Heart left ventricle (tissue), 16 donors: Measurements from ENCODE around the gene TBL1X. TPM values are rescaled to one million over a fixed set of nuclear protein-coding genes. Genes with fewer than 3 reads are reported as not detected.

Experiments used
- ATAC-seq, 4 donors: fragments of 200-7000 bp; cut with Tn5 transposase; one replicate each; pipeline ENCODE4 v1.9.1; 2020 to 2022; ENCODE audit warnings: moderate library complexity in 4 of 4, mild to moderate bottlenecking in 3 of 4, moderate number of reproducible peaks in 1 of 4
- DNase-seq, 5 donors: peaks; one replicate each; pipeline ENCODE4 v3.0.0-alpha.2; 2020
- H3K27ac ChIP-seq, 12 donors: fragments of 200-600 bp; sonication (generic) in 4 of 12; one replicate each; pipeline versions ENCODE4 v1.5.0 to v1.8.0; 2016 to 2022; ENCODE audit warnings: mild to moderate bottlenecking in 2 of 12
- H3K27me3 ChIP-seq, 9 donors: fragments of 200-600 bp; sonication (generic) in 2 of 9; one replicate each; pipeline versions ENCODE4 v1.5.1 to v1.8.0; 2016 to 2022; ENCODE audit warnings: mild to moderate bottlenecking in 3 of 9
- H3K36me3 ChIP-seq, 9 donors: fragments of 200-600 bp; sonication (generic) in 2 of 9; one replicate each; pipeline versions ENCODE4 v1.5.0 to v1.8.0; 2018 to 2022; ENCODE audit warnings: mild to moderate bottlenecking in 2 of 9
- H3K4me1 ChIP-seq, 12 donors: fragments of 200-600 bp; sonication (generic) in 4 of 12; one replicate each; pipeline versions ENCODE4 v1.5.0 to v1.8.0; 2016 to 2022; ENCODE audit warnings: mild to moderate bottlenecking in 3 of 12
- H3K4me3 ChIP-seq, 12 donors: fragments of 200-600 bp; sonication (generic) in 4 of 12; one replicate each; pipeline versions ENCODE4 v1.5.0 to v1.8.0; 2017 to 2022; ENCODE audit warnings: mild to moderate bottlenecking in 9 of 12, moderate library complexity in 4 of 12
- H3K9me3 ChIP-seq, 12 donors: fragments of 200-600 bp; sonication (generic) in 4 of 12; one replicate each; pipeline versions ENCODE4 v1.5.0 to v1.8.0; 2016 to 2022; ENCODE audit warnings: mild to moderate bottlenecking in 1 of 12
- CTCF ChIP-seq, 12 donors: fragments of 200-600 bp; sonication (generic) in 4 of 12; IDR thresholded peaks; one replicate each; pipeline versions ENCODE4 v1.5.0 to v1.8.0; 2018 to 2022; ENCODE audit warnings: antibody characterized with exemption in 12 of 12, mild to moderate bottlenecking in 5 of 12
- POLR2A ChIP-seq, 2 donors: fragments of 450-650 bp; IDR thresholded peaks; one replicate each; pipeline ENCODE4 v1.6.1; 2017; ENCODE audit warnings: antibody characterized with exemption in 2 of 2, mild to moderate bottlenecking in 2 of 2, moderate library complexity in 2 of 2
- WGBS, 4 donors: extraction: QIAGEN DNeasy Blood & Tissue Kit in 2 of 4; methylation state at CpG; one replicate each; pipeline versions ENCODE4 v1.1.5 to v1.1.7; 2013 to 2018; 5-methylcytosine and 5-hydroxymethylcytosine counted together
- intact Hi-C, 10 donors: fragments of 100-400 bp; cut with DNase I; formaldehyde crosslinking; loops; one replicate each; pipeline versions ENCODE4 v1.11.1 to v1.14.2; 2022
- polyA plus RNA-seq, 2 donors: library from polyadenylated mRNA; stranded (reverse); fragments of 200-250 nt; gene quantifications; one replicate each; pipeline ENCODE4 v1.2.3, GENCODE V29; 2013
- total RNA-seq, 9 donors: library from RNA; depleted of rRNA in 2 of 9; stranded (reverse); fragments of >200 nt in 2 of 9; fragmentation: NEBNext Ultra II Directional in 3 of 9; extraction: Animal tissue kit (Norgen Biotek cat#: 25700) in 3 of 9; gene quantifications; one replicate each; pipeline versions ENCODE4 v1.1.0 to v1.2.4, GENCODE V29; 2016 to 2023
- donor health status: ischemic (EF 13 %, LVEDD 7.1; RV severe dilation, severe dysfunction).
- donor health status: healthy with polysubstance abuse.
- donor health status: DM: no; HTN: yes; CAD: no.
- donor health status: DM: no; HTN: no; CAD: no.
- donor health status: ischemic (EF 25% LVEDD 6.9; RV normal size, moderate dysfunction).
- donor health status: ischemic (EF 25% LVEDD 5.7; RV mildly dilated, moderate dysfunction).
- donor health status: healthy.
- donor health status: DM: yes; HTN: yes; CAD: no.
- donor health status: ischemic (EF 35%, LVEDD 5.7; RV mildly dilated, moderate dysfunction).
- donor health status: nonischemic (EF 11% LVEDD 7.7; RV severe dilation, severe dysfunction).
- donor health status: DM: yes; HTN: yes; CAD: no.
- donor health status: PGD.
- donor health status: ischemic (EF 29% LVEDD 5.4; RV normal size, mild dysfunction).
- donor health status: nonischemic (EF 23%, LVEDD 6.1; RV moderate dilation, normal function).

Gene TBL1X
- total and polyA plus RNA-seq, 11 donors: 2.4 to 30.7 (median 9.7) TPM

- peaks cover 0 to 15% (median 4%) of the 10 kb centered on the region in 12 donors for H3K4me1 ChIP-seq
- no peaks in the 10 kb centered on the region for H3K36me3 ChIP-seq
- H3K9me3 ChIP-seq: no peaks in the 10 kb centered on the region
- peaks cover 0 to 16% (median 0%) of the 10 kb centered on the region in 9 donors for H3K27me3 ChIP-seq
- H3K27ac ChIP-seq: no peak overlapping the region
- 64 to 88% (median 78%) methylated on average over 4 of the region's 4 CpGs for WGBS, 4 donors
- ATAC-seq (no peak), DNase-seq (no peak)
- intact Hi-C loops: loop anchor here in 2 of 10 donors (5.0 to 10.0 kb wide), 2 partner anchors 54 to 62 kb away; partner anchors contain the start of gene TBL1X (in 1 of the 2)
- no peak overlapping the region for H3K4me3 ChIP-seq
- TF ChIP-seq CTCF (IDR thresholded peaks at IDR 0.05) (no peak), POLR2A (IDR thresholded peaks at IDR 0.05) (no peak)
Measured at GRCh38 chrX:9529223-9529622, 64.4 kb downstream of the TBL1X start.

- H3K4me1 ChIP-seq: peaks cover 0 to 24% (median 10%) of the 10 kb centered on the region in 12 donors
- 0 to 2% (median 1%) methylated on average over 9 of the region's 9 CpGs for WGBS, 4 donors
- H3K4me3 ChIP-seq: no peak overlapping the region
- intact Hi-C loops: no loop called here
- TF ChIP-seq CTCF (IDR thresholded peaks at IDR 0.05) (no peak), POLR2A (IDR thresholded peaks at IDR 0.05) (no peak)
- peaks cover 0 to 8% (median 0%) of the 10 kb centered on the region in 9 donors for H3K27me3 ChIP-seq
- no peaks in the 10 kb centered on the region for H3K9me3 ChIP-seq
- H3K27ac ChIP-seq: no peak overlapping the region
- peak; percentile 70 to 87 (median 77) for DNase-seq
- ATAC-seq: peak; percentile 91 to 94 (median 92)
- H3K36me3 ChIP-seq: no peaks in the 10 kb centered on the region
Measured at GRCh38 chrX:9530848-9531274, 66.0 kb downstream of the TBL1X start.

GRCh38 chrX:9532349-9532748, 67.5 kb downstream of the TBL1X start:
- Histone ChIP-seq H3K27ac (no peak overlapping the region), H3K9me3 (no peaks in the 10 kb centered on the region), H3K36me3 (no peaks in the 10 kb centered on the region), H3K4me3 (no peak overlapping the region), H3K27me3 (peaks cover 0 to 5% (median 0%) of the 10 kb centered on the region in 9 donors), H3K4me1 (peaks cover 0 to 24% (median 10%) of the 10 kb centered on the region in 12 donors)
- peak in 3 of 4 donors; percentile 33 to 45 (median 40) for ATAC-seq
- TF ChIP-seq CTCF (IDR thresholded peaks at IDR 0.05) (no peak), POLR2A (IDR thresholded peaks at IDR 0.05) (no peak)
- peak; percentile 20 to 58 (median 41) for DNase-seq
- WGBS, 4 donors: 27 to 52% (median 36%) methylated on average over 7 to 12 of the region's 12 CpGs
- intact Hi-C loops: no loop called here

GRCh38 chrX:9533611-9534010, 68.8 kb downstream of the TBL1X start:
- no peak for ATAC-seq
- no peaks in the 10 kb centered on the region for H3K36me3 ChIP-seq
- TF ChIP-seq CTCF (IDR thresholded peaks at IDR 0.05) (no peak), POLR2A (IDR thresholded peaks at IDR 0.05) (no peak)
- DNase-seq: no peak
- H3K4me1 ChIP-seq: peaks cover 0 to 24% (median 10%) of the 10 kb centered on the region in 12 donors
- H3K4me3 ChIP-seq: no peak overlapping the region
- H3K9me3 ChIP-seq: no peaks in the 10 kb centered on the region
- no peaks in the 10 kb centered on the region for H3K27me3 ChIP-seq
- no peak overlapping the region for H3K27ac ChIP-seq
- WGBS, 4 donors: 83 to 95% (median 90%) methylated on average over 8 of the region's 8 CpGs
- intact Hi-C loops: no loop called here
